GM18868 (cell line): ENCODE data around the gene RNF8.
"Not testable (repeated sequence)": the region's sequence is repeated elsewhere in the genome, so short reads cannot be mapped to it uniquely, and the experiment has no call there.

Source experiments
- ATAC-seq: cut with Tn5 transposase; IDR thresholded peaks from one replicate; pipeline ENCODE4 v1.9.1; 2021; ENCODE audit warnings: mild to moderate bottlenecking, moderate library complexity; ENCODE audit not compliant: unreplicated experiment

Gene RNF8

DNA sequence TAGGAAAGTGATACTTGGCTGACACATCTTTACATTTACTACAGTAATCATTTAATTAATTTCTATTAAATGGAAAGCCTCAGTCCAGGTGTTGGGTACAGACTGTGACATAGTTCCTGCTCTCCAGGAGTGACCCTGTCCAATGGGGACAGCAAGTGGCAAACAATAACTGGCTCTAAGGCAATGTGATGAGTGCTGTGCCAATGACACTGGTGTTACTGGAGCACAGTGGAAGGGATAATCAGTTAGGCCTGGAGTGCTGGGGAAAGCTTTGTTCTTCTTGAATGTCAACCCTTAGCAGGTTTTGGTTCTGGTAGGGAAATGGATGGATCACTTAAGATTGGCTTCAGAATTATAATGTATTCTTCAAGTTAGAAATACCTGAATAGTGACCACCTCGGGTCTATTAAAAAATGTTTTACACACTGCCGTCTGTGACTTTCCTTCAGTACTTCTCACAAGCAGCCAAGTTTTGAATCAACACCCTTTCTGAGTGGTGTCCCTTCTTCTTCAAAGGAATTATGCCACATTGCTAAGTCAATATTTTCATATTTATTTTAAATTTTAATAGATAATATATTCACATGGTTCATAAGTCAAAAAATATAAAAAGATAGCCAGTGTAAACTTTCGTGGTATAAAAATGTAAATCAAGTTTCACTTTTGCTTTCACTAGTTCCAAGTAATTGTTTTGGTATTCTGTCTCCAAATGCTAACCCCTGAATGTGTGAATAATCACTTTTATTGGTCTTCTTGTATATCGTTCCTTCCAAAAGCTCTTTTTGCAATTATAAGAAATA, 88.8 kb downstream of the RNF8 start:
- no peak for ATAC-seq

DNA sequence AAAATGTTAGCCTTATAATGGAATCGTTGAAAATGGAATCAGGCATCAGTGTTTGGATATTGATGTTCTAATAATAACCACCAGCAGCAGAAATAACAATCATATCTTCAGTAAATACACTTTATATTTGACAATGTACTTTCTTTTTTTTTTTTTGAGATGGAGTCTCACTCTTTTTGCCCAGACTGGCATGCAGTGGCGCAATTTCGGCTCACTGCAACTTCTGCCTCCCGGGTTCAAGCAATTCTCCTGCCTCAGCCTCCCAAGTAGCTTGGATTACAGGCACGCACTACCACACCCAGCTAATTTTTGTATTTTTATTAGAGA, 89.4 kb downstream of the RNF8 start:
- not testable (repeated sequence) for ATAC-seq
